ENCODE measurements around the gene PPP2R5B. TPM values are rescaled to one million over a fixed set of nuclear protein-coding genes. Genes with fewer than 3 reads are reported as not detected.

Gene PPP2R5B
- total RNA-seq, 6 donors from 2014 or later, result 21.0 to 48.1 (median 27.5) TPM

DNA sequence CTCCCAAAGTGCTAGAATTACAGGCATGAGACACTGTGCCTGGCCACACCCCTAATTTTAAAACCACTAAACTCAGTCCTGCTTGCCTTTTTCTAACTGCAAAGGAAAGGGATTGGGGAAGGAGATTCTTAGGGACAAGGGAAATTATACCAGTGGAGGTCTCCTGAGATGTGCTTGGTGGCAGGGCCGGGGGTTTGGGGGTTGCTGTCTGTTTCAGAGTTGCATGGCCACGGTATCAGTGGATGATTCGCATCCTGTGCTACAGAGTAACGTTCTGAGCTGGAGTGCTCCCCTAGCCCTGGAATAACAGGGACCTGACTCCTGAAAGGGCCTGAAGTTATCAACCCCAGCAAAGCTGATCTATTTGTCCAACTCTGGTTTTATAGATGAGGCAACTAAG is 12.1 kb downstream of the PPP2R5B start:
- no peak for TF ChIP-seq POLR2A (IDR thresholded peaks at IDR 0.05)
- no peak for TF ChIP-seq POLR2AphosphoS5 (IDR thresholded peaks at IDR 0.05)
- TF ChIP-seq EP300 (IDR thresholded peaks at IDR 0.05), result no peak
- TF ChIP-seq, protein P1, sequence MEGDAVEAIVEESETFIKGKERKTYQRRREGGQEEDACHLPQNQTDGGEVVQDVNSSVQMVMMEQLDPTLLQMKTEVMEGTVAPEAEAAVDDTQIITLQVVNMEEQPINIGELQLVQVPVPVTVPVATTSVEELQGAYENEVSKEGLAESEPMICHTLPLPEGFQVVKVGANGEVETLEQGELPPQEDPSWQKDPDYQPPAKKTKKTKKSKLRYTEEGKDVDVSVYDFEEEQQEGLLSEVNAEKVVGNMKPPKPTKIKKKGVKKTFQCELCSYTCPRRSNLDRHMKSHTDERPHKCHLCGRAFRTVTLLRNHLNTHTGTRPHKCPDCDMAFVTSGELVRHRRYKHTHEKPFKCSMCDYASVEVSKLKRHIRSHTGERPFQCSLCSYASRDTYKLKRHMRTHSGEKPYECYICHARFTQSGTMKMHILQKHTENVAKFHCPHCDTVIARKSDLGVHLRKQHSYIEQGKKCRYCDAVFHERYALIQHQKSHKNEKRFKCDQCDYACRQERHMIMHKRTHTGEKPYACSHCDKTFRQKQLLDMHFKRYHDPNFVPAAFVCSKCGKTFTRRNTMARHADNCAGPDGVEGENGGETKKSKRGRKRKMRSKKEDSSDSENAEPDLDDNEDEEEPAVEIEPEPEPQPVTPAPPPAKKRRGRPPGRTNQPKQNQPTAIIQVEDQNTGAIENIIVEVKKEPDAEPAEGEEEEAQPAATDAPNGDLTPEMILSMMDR (IDR thresholded peaks at IDR 0.05), result no peak
- Histone ChIP-seq H3K4me3 (no peak overlapping the region), H3K4me1 (no peaks in the 10 kb centered on the region), H3K27ac (no peak overlapping the region), H3K36me3 (peaks cover 9 to 41% (median 33%) of the 10 kb centered on the region in 4 donors), H3K27me3 (no peaks in the 10 kb centered on the region), H3K9me3 (no peaks in the 10 kb centered on the region)
- ATAC-seq (ENCODE audit: low FRiP score in 2 of 2), result no peak
- DNase-seq, result no peak
- 69 to 81% methylated on average over 4 of the region's 4 CpGs for WGBS, 2 donors

DNA sequence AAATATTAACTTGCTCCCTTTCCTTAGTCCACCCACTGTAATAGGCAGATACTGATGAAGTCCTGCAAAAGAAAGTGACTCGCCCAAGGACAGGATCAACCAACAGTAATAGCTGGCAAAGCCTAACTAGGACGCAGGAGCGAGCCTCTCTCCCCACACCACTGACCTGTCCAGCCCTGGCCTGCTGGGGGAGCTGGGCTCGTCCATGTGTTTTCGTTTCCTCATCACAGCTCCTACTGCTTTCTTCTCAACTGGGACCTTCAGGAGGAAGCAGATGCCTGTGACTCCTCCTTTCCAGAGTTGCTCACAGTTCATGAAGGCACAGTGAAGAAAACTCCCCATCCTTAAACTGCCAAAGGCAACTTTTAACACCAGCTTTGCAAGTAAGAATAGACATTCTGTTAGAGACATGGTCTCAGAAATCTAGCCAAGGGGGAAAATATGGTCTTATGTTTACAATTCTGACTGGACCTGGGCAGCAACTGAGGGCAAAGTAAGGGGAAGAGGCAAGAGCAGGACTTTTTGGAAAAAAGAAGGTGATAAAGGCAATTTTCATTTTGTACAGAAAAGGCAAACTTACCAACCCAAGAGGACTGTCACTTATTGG is 22.8 kb downstream of the PPP2R5B start:
- WGBS, 2 donors, result 44 to 53% methylated on average over 5 of the region's 5 CpGs
- Histone ChIP-seq H3K27ac (no peak overlapping the region), H3K9me3 (no peaks in the 10 kb centered on the region), H3K36me3 (no peaks in the 10 kb centered on the region), H3K4me1 (no peaks in the 10 kb centered on the region), H3K4me3 (no peak overlapping the region), H3K27me3 (no peaks in the 10 kb centered on the region)
- peak in 1 of 2 donors; percentile 36 for ATAC-seq (ENCODE audit: low FRiP score in 2 of 2)
- DNase-seq, result no peak
- no peak for TF ChIP-seq EP300 (IDR thresholded peaks at IDR 0.05)
- TF ChIP-seq, protein P1 (IDR thresholded peaks at IDR 0.05), result no peak
- no peak for TF ChIP-seq POLR2AphosphoS5 (IDR thresholded peaks at IDR 0.05)
- TF ChIP-seq POLR2A (IDR thresholded peaks at IDR 0.05), result no peak

DNA sequence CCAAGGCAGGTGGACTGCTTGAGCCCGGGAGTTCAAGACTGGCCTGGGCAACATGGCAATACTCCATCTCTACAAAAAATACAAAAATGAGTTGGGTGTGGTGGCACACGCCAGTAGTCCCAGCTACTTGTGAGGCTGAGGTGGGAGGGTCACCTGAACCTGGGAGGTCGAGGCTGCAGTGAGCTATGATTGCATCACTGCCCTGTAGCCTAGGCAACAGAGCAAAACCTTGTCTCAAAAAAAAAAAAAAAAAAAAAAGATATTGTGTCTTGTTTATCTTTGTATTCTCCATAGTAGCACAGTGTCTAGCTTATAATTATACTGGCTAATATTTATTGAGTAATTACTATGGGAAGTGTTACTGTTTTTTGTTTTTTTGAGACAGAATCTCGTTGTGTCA is 27.0 kb downstream of the PPP2R5B start:
- Histone ChIP-seq H3K4me1 (peaks cover 0 to 15% (median 1%) of the 10 kb centered on the region in 4 donors), H3K4me3 (no peak overlapping the region), H3K27ac (no peak overlapping the region), H3K27me3 (no peaks in the 10 kb centered on the region), H3K36me3 (no peaks in the 10 kb centered on the region), H3K9me3 (no peaks in the 10 kb centered on the region)
- TF ChIP-seq, protein P1 (IDR thresholded peaks at IDR 0.05), result no peak
- TF ChIP-seq POLR2AphosphoS5 (IDR thresholded peaks at IDR 0.05), result no peak
- TF ChIP-seq EP300 (IDR thresholded peaks at IDR 0.05), result no peak
- TF ChIP-seq POLR2A (IDR thresholded peaks at IDR 0.05), result no peak
- ATAC-seq (ENCODE audit: low FRiP score in 2 of 2) (no peak), DNase-seq (no peak)
- 71 to 73% methylated on average over 4 of the region's 4 CpGs for WGBS, 2 donors

DNA sequence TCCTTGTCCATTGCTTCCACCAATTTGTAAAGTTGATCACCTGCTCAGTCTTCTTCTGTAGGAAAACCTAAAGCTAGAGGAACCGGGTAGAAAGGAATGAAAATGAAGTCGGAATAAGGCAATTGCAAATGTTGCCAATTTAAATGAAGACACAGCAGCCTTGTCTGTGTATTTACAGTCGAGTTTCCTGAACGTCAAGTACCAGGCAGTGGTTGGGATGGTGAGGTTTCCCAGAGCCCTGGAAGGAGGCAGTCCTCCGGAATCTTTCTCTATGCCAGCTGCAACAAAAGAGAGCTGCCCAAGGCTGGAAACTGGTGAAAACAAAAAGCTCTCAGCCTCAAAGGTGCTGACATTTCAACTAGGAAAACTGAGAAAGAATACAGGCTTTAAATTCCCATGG is 29.7 kb downstream of the PPP2R5B start:
- Histone ChIP-seq H3K27me3 (no peaks in the 10 kb centered on the region), H3K36me3 (no peaks in the 10 kb centered on the region), H3K9me3 (no peaks in the 10 kb centered on the region), H3K4me1 (peaks cover 0 to 15% (median 1%) of the 10 kb centered on the region in 4 donors), H3K27ac (peak overlapping the region in 1 of 4 donors; percentile 59), H3K4me3 (no peak overlapping the region)
- no peak for ATAC-seq (ENCODE audit: low FRiP score in 2 of 2)
- WGBS, 2 donors, result 35 to 44% methylated on average over 5 of the region's 5 CpGs
- no peak for DNase-seq
- no peak for TF ChIP-seq EP300 (IDR thresholded peaks at IDR 0.05)
- TF ChIP-seq POLR2AphosphoS5 (IDR thresholded peaks at IDR 0.05), result no peak
- TF ChIP-seq POLR2A (IDR thresholded peaks at IDR 0.05), result no peak
- TF ChIP-seq, protein P1 (IDR thresholded peaks at IDR 0.05), result no peak

DNA sequence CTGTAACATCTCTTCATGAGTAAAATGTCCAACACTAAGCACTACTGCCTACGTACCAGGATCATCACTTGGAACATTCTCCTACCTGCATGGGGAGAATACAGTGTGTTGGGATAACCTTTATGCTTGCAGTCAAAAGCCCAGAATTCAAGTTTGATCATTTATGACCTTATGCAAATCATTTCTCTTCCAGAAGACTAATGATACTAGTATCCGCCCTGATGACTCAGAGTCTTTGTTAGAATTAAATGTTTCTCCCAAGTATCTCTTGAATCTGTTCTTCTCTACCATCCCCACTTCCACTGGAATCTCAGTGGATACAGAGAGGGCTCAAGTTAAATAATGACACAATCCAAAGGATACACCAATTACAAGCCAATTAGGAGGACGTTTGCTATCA is 35.0 kb downstream of the PPP2R5B start:
- WGBS, 2 donors, result 76 to 77% methylated on average over 3 of the region's 3 CpGs
- ATAC-seq (ENCODE audit: low FRiP score in 2 of 2) (no peak), DNase-seq (no peak)
- Histone ChIP-seq H3K36me3 (no peaks in the 10 kb centered on the region), H3K9me3 (no peaks in the 10 kb centered on the region), H3K27me3 (no peaks in the 10 kb centered on the region), H3K27ac (no peak overlapping the region), H3K4me1 (peaks cover 0 to 6% (median under 1%) of the 10 kb centered on the region in 4 donors), H3K4me3 (no peak overlapping the region)
- TF ChIP-seq POLR2A (IDR thresholded peaks at IDR 0.05) (no peak), POLR2AphosphoS5 (IDR thresholded peaks at IDR 0.05) (no peak), EP300 (IDR thresholded peaks at IDR 0.05) (no peak)
- TF ChIP-seq, protein P1 (IDR thresholded peaks at IDR 0.05), result no peak
